Neuronal stem cell (in vitro differentiated cells): Measurements from ENCODE around the gene EYS.
"Not testable (repeated sequence)": the region's sequence is repeated elsewhere in the genome, so short reads cannot be mapped to it uniquely, and the experiment has no call there.

ENCODE experiments used
- DNase-seq: peaks from one replicate; pipeline ENCODE4 v3.0.0-alpha.2; 2013; ENCODE audit warnings: low spot score
- H2AFZ ChIP-seq: one replicate; pipeline ENCODE4 v1.6.1; 2013; ENCODE audit warnings: mild to moderate bottlenecking, low read length, inconsistent platforms
- H2AK5ac ChIP-seq: 2 replicates; pipeline ENCODE4 v1.6.1; 2013; ENCODE audit warnings: low read depth, mild to moderate bottlenecking, inconsistent platforms, low read length, moderate library complexity, mixed read lengths
- H2BK120ac ChIP-seq: 2 replicates; pipeline ENCODE4 v1.6.1; 2013; ENCODE audit warnings: low read depth, mild to moderate bottlenecking, inconsistent platforms, low read length, moderate library complexity, mixed read lengths
- H2BK12ac ChIP-seq: one replicate; pipeline ENCODE4 v1.6.1; 2013; ENCODE audit warnings: low read length, inconsistent platforms
- H2BK15ac ChIP-seq: 2 replicates; pipeline ENCODE4 v1.6.1; 2013; ENCODE audit warnings: mild to moderate bottlenecking, low read length, inconsistent platforms, mixed read lengths
- H2BK5ac ChIP-seq: one replicate; pipeline ENCODE4 v1.6.1; 2013; ENCODE audit warnings: inconsistent platforms, mild to moderate bottlenecking, low read length, moderate library complexity
- H3K14ac ChIP-seq: one replicate; pipeline ENCODE4 v1.6.1; 2013; ENCODE audit warnings: low read length, inconsistent platforms
- H3K18ac ChIP-seq: 2 replicates; pipeline ENCODE4 v1.6.1; 2013; ENCODE audit warnings: low read length, inconsistent platforms
- H3K23ac ChIP-seq: 2 replicates; pipeline ENCODE4 v1.6.1; 2013; ENCODE audit warnings: low read depth, mild to moderate bottlenecking, mixed read lengths, low read length, inconsistent platforms; ENCODE audit not compliant: poor library complexity
- H3K27ac ChIP-seq: replicated peaks from 3 replicates; pipeline ENCODE4 v1.5.1; 2013; ENCODE audit warnings: low read length, inconsistent platforms
- H3K27me3 ChIP-seq, 3 experiments: 2 replicates each; pipeline ENCODE4 v1.6.1; 2013; ENCODE audit warnings: low read length in 3 of 3, mild to moderate bottlenecking in 2 of 3, inconsistent platforms in 1 of 3, low read depth in 1 of 3, mixed read lengths in 1 of 3, moderate library complexity in 1 of 3; ENCODE audit not compliant: control insufficient read depth in 3 of 3, insufficient read depth in 3 of 3
- H3K36me3 ChIP-seq, 2 donors: replicated peaks in 1 of 2; 2 replicates each; pipeline ENCODE4 v1.6.1; 2013; ENCODE audit warnings: low read length in 2 of 2; ENCODE audit not compliant: control insufficient read depth in 2 of 2, insufficient read depth in 2 of 2
- H3K4ac ChIP-seq: 2 replicates; pipeline ENCODE4 v1.6.1; 2013; ENCODE audit warnings: inconsistent platforms, mild to moderate bottlenecking, low read length, moderate library complexity
- H3K4me1 ChIP-seq, 2 donors: 1 replicate in 1 of 2; 2 replicates in 1 of 2; pipeline ENCODE4 v1.6.1; 2013; ENCODE audit warnings: low read length in 2 of 2, low read depth in 1 of 2; ENCODE audit not compliant: control insufficient read depth in 2 of 2, insufficient read depth in 1 of 2
- H3K4me2 ChIP-seq: one replicate; pipeline ENCODE4 v1.6.1; 2013; ENCODE audit warnings: mild to moderate bottlenecking, low read length, inconsistent platforms; ENCODE audit not compliant: insufficient read depth, poor library complexity, severe bottlenecking
- H3K4me3 ChIP-seq, 2 donors: 2 replicates each; pipeline ENCODE4 v1.5.1; 2013; ENCODE audit warnings: low read length in 2 of 2, mild to moderate bottlenecking in 2 of 2, inconsistent platforms in 1 of 2, moderate library complexity in 1 of 2
- H3K79me1 ChIP-seq: one replicate; pipeline ENCODE4 v1.6.1; 2013; ENCODE audit warnings: low read depth, mild to moderate bottlenecking, inconsistent platforms, low read length, moderate library complexity
- H3K9ac ChIP-seq: one replicate; pipeline ENCODE4 v1.6.1; 2013; ENCODE audit warnings: mild to moderate bottlenecking, low read depth, low read length, inconsistent platforms; ENCODE audit not compliant: poor library complexity
- H3K9me3 ChIP-seq, 2 donors: replicated peaks in 1 of 2; 2 replicates each; pipeline versions ENCODE3 to v1.6.1; 2013; ENCODE audit warnings: low read length in 2 of 2, mild to moderate bottlenecking in 2 of 2, inconsistent platforms in 1 of 2, low read depth in 1 of 2, mixed read lengths in 1 of 2, moderate library complexity in 1 of 2; ENCODE audit not compliant: control insufficient read depth in 2 of 2, insufficient read depth in 1 of 2
- H4K8ac ChIP-seq: one replicate; pipeline ENCODE4 v1.6.1; 2013; ENCODE audit warnings: low read depth, mild to moderate bottlenecking, inconsistent platforms, low read length, moderate library complexity
- H4K91ac ChIP-seq: one replicate; pipeline ENCODE4 v1.6.1; 2013; ENCODE audit warnings: low read length, low read depth, mild to moderate bottlenecking, inconsistent platforms; ENCODE audit not compliant: poor library complexity
- WGBS, 2 donors: extraction: QIAGEN DNeasy Blood & Tissue Kit; methylation state at CpG; one replicate each; pipeline ENCODE4 v1.1.7; 2013; ENCODE audit warnings: missing lambda C conversion rate in 2 of 2, mixed read lengths in 1 of 2; ENCODE audit not compliant: insufficient read length in 2 of 2, insufficient replicate concordance in 1 of 2; ENCODE audit errors: extremely low coverage in 2 of 2; 5-methylcytosine and 5-hydroxymethylcytosine counted together

EYS gene

GRCh38 chr6:65505736-65506135, 201.3 kb downstream of the EYS start:
- Histone ChIP-seq H3K23ac (no peak overlapping the region), H2BK12ac (no peak overlapping the region), H4K91ac (no peak overlapping the region), H3K4me3 (no peak overlapping the region), H3K36me3 (no peaks in the 10 kb centered on the region), H2BK5ac (no peak overlapping the region), H2AFZ (no peak overlapping the region), H3K4ac (no peak overlapping the region), H3K14ac (no peak overlapping the region), H2AK5ac (no peak overlapping the region), H3K4me1 (no peaks in the 10 kb centered on the region), H3K18ac (no peak overlapping the region), H3K27me3 (no peaks in the 10 kb centered on the region), H3K4me2 (no peak overlapping the region), H3K9me3 (no peaks in the 10 kb centered on the region), H3K27ac (no peak overlapping the region), H4K8ac (no peak overlapping the region), H3K9ac (no peak overlapping the region), H2BK120ac (no peak overlapping the region), H3K79me1 (no peaks in the 10 kb centered on the region), H2BK15ac (no peak overlapping the region)
- DNase-seq, result no peak
- no CpG with 5 or more reads among the region's 4 CpGs for WGBS, 2 donors

DNA sequence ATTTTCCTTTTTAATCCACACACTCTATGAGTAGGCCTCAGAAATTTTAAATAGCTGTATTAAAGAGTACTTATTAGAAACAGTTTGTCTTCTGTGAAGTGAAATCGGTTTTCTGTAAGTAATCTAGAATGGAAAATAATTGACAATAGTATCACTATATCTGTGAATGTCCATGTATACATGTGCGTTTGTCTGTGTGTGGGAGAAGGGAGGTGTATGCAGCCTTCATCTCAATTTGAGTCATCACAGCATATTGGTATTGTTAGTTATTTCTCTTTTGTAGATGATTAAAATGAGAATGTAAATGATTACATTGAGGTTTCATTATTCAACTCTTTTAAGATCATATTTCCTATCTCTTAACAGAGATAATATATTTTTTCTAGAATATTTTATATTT, 206.0 kb downstream of the EYS start:
- H3K18ac ChIP-seq, result no peak overlapping the region
- H3K36me3 ChIP-seq, result no peaks in the 10 kb centered on the region
- H3K4ac ChIP-seq, result no peak overlapping the region
- no peak overlapping the region for H3K4me3 ChIP-seq
- H3K4me1 ChIP-seq, result peaks cover 0 to 3% of the 10 kb centered on the region in 2 donors
- H3K4me2 ChIP-seq, result no peak overlapping the region
- H3K27ac ChIP-seq, result no peak overlapping the region
- H2AK5ac ChIP-seq, result no peak overlapping the region
- H2BK12ac ChIP-seq, result no peak overlapping the region
- H3K27me3 ChIP-seq, result no peaks in the 10 kb centered on the region
- H3K9me3 ChIP-seq, result no peaks in the 10 kb centered on the region
- H3K23ac ChIP-seq, result no peak overlapping the region
- H3K14ac ChIP-seq, result no peak overlapping the region
- H3K9ac ChIP-seq, result no peak overlapping the region
- WGBS, 2 donors, result no CpG with 5 or more reads among the region's 2 CpGs
- H2BK120ac ChIP-seq, result no peak overlapping the region
- H2AFZ ChIP-seq, result no peak overlapping the region
- H3K79me1 ChIP-seq, result no peaks in the 10 kb centered on the region
- H2BK15ac ChIP-seq, result no peak overlapping the region
- H4K91ac ChIP-seq, result no peak overlapping the region
- no peak overlapping the region for H4K8ac ChIP-seq
- no peak overlapping the region for H2BK5ac ChIP-seq
- DNase-seq, result no peak

DNA sequence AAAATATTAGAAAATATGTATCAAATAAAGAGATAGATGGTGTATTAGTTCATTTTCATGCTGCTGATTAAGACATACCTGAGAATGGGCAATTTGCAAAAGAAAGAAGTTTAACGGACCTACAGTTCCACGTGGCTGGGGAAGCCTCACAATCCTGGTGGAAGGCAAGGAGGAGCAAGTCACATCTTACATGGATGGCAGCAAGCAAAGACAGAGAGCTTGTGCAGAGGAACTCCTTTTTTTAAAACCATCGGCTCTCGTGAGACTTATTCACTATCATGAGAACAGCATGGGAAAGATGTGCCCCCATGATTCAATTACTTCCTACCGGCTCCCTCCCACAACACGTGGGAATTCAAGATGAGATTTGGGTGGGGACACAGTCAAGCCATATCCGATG, 223.4 kb downstream of the EYS start:
- H3K9me3 ChIP-seq, H4K8ac ChIP-seq, H3K36me3 ChIP-seq, H2BK5ac ChIP-seq, DNase-seq, H3K27ac ChIP-seq, H3K23ac ChIP-seq, H3K4ac ChIP-seq, H3K18ac ChIP-seq, H3K27me3 ChIP-seq, H2BK15ac ChIP-seq, H2AFZ ChIP-seq, H3K4me3 ChIP-seq, H3K4me1 ChIP-seq, H2BK12ac ChIP-seq, H3K9ac ChIP-seq, H3K79me1 ChIP-seq, H3K4me2 ChIP-seq, H3K14ac ChIP-seq, H2AK5ac ChIP-seq, H2BK120ac ChIP-seq, H4K91ac ChIP-seq: not testable (repeated sequence)
- no CpG with 5 or more reads among the region's 7 CpGs for WGBS, 2 donors

GRCh38 chr6:65469650-65470049, 237.4 kb downstream of the EYS start:
- H3K4me2 ChIP-seq, result no peak overlapping the region
- H3K4me1 ChIP-seq, result no peaks in the 10 kb centered on the region
- H3K18ac ChIP-seq, result no peak overlapping the region
- no peak for DNase-seq
- H2BK5ac ChIP-seq, result no peak overlapping the region
- H3K14ac ChIP-seq, result no peak overlapping the region
- H2BK120ac ChIP-seq, result no peak overlapping the region
- H3K4ac ChIP-seq, result no peak overlapping the region
- no peaks in the 10 kb centered on the region for H3K9me3 ChIP-seq
- no peak overlapping the region for H2AFZ ChIP-seq
- no peaks in the 10 kb centered on the region for H3K36me3 ChIP-seq
- no peak overlapping the region for H4K8ac ChIP-seq
- no peak overlapping the region for H4K91ac ChIP-seq
- no peak overlapping the region for H2BK12ac ChIP-seq
- H3K27me3 ChIP-seq, result no peaks in the 10 kb centered on the region
- no peak overlapping the region for H3K9ac ChIP-seq
- no peak overlapping the region for H3K4me3 ChIP-seq
- no peak overlapping the region for H3K23ac ChIP-seq
- H3K79me1 ChIP-seq, result no peaks in the 10 kb centered on the region
- no peak overlapping the region for H2BK15ac ChIP-seq
- no peak overlapping the region for H2AK5ac ChIP-seq
- no peak overlapping the region for H3K27ac ChIP-seq
